Testis (tissue), 3 donors: ENCODE data around the gene WBP2NL. TPM values are rescaled to one million over a fixed set of nuclear protein-coding genes. Genes with fewer than 3 reads are reported as not detected.

Experiments used
- DNase-seq: peaks from one replicate; pipeline ENCODE4 v3.0.0-alpha.2; 2019
- H3K27ac ChIP-seq, 2 donors: fragments of 200-600 bp; sonication (generic); one replicate each; pipeline ENCODE4 v1.5.1; 2019
- H3K27me3 ChIP-seq: fragments of 200-600 bp; sonication (generic); one replicate; pipeline ENCODE4 v1.5.1; 2019
- H3K36me3 ChIP-seq: fragments of 200-600 bp; sonication (generic); one replicate; pipeline ENCODE4 v1.5.1; 2017; ENCODE audit warnings: low read depth; ENCODE audit errors: missing control alignments
- H3K4me1 ChIP-seq: fragments of 200-600 bp; sonication (generic); one replicate; pipeline ENCODE4 v1.5.1; 2019
- H3K4me3 ChIP-seq, 2 donors: fragments of 200-600 bp; sonication (generic); one replicate each; pipeline ENCODE4 v1.5.1; 2017 to 2019
- H3K9me3 ChIP-seq: fragments of 200-600 bp; sonication (generic); one replicate; pipeline ENCODE4 v1.5.1; 2017
- CTCF ChIP-seq, 3 experiments: fragments of 450-650 bp in 2 of 3; fragments of 200-600 bp in 1 of 3; sonication (generic) in 1 of 3; IDR thresholded peaks; one replicate each; pipeline ENCODE4 v1.5.1; 2016 to 2019; ENCODE audit warnings: antibody characterized with exemption in 3 of 3, mild to moderate bottlenecking in 2 of 3, moderate library complexity in 1 of 3
- POLR2A ChIP-seq: fragments of 450-650 bp; IDR thresholded peaks from one replicate; pipeline ENCODE4 v1.6.1; 2017; ENCODE audit warnings: antibody characterized with exemption, mild to moderate bottlenecking, moderate library complexity
- WGBS, 2 donors: methylation state at CpG; one replicate each; pipeline ENCODE4 v1.1.5; 2018; 5-methylcytosine and 5-hydroxymethylcytosine counted together
- intact Hi-C: fragments of 100-400 bp; cut with DNase I; formaldehyde crosslinking; loops from one replicate; pipeline ENCODE4 v1.15.1; 2023; ENCODE audit warnings: low total_unique reads
- polyA plus RNA-seq: library from polyadenylated mRNA; stranded (reverse); fragments of 350-450 nt; fragmentation: Illumina TruSeq; extraction: RNeasy Lipid Tissue Mini Kit (QIAGEN cat#74804); gene quantifications from one replicate; pipeline ENCODE4 v1.2.3, GENCODE V29; 2014; ENCODE audit warnings: low read depth, low replicate concordance; ENCODE audit not compliant: insufficient read depth
- total RNA-seq, 2 donors: library from RNA; depleted of rRNA; stranded (reverse); fragments of >200 nt; gene quantifications; one replicate each; pipeline ENCODE4 v1.2.3, GENCODE V29; 2016

WBP2NL gene
- total and polyA plus RNA-seq, 3 donors from 2014 or later = 31.8 to 91.5 (median 90.8) TPM

- WGBS, 2 donors = 80 to 89% methylated on average over 7 of the region's 7 CpGs
- intact Hi-C loops = no loop called here
- Histone ChIP-seq H3K4me1 (no peaks in the 10 kb centered on the region), H3K4me3 (no peak overlapping the region), H3K27ac (no peak overlapping the region), H3K36me3 (no peaks in the 10 kb centered on the region), H3K9me3 (no peaks in the 10 kb centered on the region), H3K27me3 (no peaks in the 10 kb centered on the region)
- TF ChIP-seq POLR2A (no peak), CTCF (IDR thresholded peaks at IDR 0.05) (no peak)
- DNase-seq = no peak
Observed at GRCh38 chr22:42010778-42011177, 12.2 kb downstream of the WBP2NL start.

GRCh38 chr22:42013385-42013784, 14.8 kb downstream of the WBP2NL start:
- Histone ChIP-seq H3K36me3 (no peaks in the 10 kb centered on the region), H3K4me3 (no peak overlapping the region), H3K4me1 (no peaks in the 10 kb centered on the region), H3K9me3 (no peaks in the 10 kb centered on the region), H3K27me3 (no peaks in the 10 kb centered on the region), H3K27ac (no peak overlapping the region)
- intact Hi-C loops = no loop called here
- no peak for DNase-seq
- TF ChIP-seq CTCF (IDR thresholded peaks at IDR 0.05) (no peak), POLR2A (no peak)
- WGBS, 2 donors = 69 to 79% methylated on average over 4 of the region's 4 CpGs

- Histone ChIP-seq H3K4me3 (no peak overlapping the region), H3K9me3 (no peaks in the 10 kb centered on the region), H3K4me1 (no peaks in the 10 kb centered on the region), H3K36me3 (no peaks in the 10 kb centered on the region), H3K27me3 (no peaks in the 10 kb centered on the region), H3K27ac (no peak overlapping the region)
- TF ChIP-seq POLR2A (no peak), CTCF (IDR thresholded peaks at IDR 0.05) (no peak)
- DNase-seq = no peak
- intact Hi-C loops = no loop called here
- WGBS, 2 donors = 78 to 79% methylated on average over 10 of the region's 10 CpGs
Observed at GRCh38 chr22:42016111-42016510, 17.5 kb downstream of the WBP2NL start.

GRCh38 chr22:42018224-42018623, 19.6 kb downstream of the WBP2NL start:
- intact Hi-C loops = no loop called here
- TF ChIP-seq CTCF (IDR thresholded peaks at IDR 0.05) = no peak
- TF ChIP-seq POLR2A = no peak
- H3K9me3 ChIP-seq = no peaks in the 10 kb centered on the region
- no peaks in the 10 kb centered on the region for H3K4me1 ChIP-seq
- no peak overlapping the region for H3K27ac ChIP-seq
- 47 to 72% methylated on average over 1 of the region's 1 CpG for WGBS, 2 donors
- DNase-seq = no peak
- H3K4me3 ChIP-seq = no peak overlapping the region
- H3K27me3 ChIP-seq = no peaks in the 10 kb centered on the region
- no peaks in the 10 kb centered on the region for H3K36me3 ChIP-seq

GRCh38 chr22:42021571-42021970, 23.0 kb downstream of the WBP2NL start:
- H3K27ac ChIP-seq = no peak overlapping the region
- DNase-seq = no peak
- intact Hi-C loops = no loop called here
- no peaks in the 10 kb centered on the region for H3K4me1 ChIP-seq
- 88 to 93% methylated on average over 2 of the region's 2 CpGs for WGBS, 2 donors
- H3K36me3 ChIP-seq = no peaks in the 10 kb centered on the region
- H3K27me3 ChIP-seq = no peaks in the 10 kb centered on the region
- no peaks in the 10 kb centered on the region for H3K9me3 ChIP-seq
- no peak for TF ChIP-seq CTCF (IDR thresholded peaks at IDR 0.05)
- no peak for TF ChIP-seq POLR2A
- no peak overlapping the region for H3K4me3 ChIP-seq
